Mononuclear cell (primary cell): ENCODE data around the gene OR8D1. TPM values are rescaled to one million over a fixed set of nuclear protein-coding genes. Genes with fewer than 3 reads are reported as not detected.

ENCODE experiments used
- H3K27me3 ChIP-seq: 2 replicates; pipeline ENCODE4 v1.6.0; 2011; ENCODE audit warnings: low read length, control low read depth; ENCODE audit not compliant: insufficient read depth
- H3K4me1 ChIP-seq: 2 replicates; pipeline ENCODE4 v1.5.1; 2011; ENCODE audit warnings: mild to moderate bottlenecking, low read length, control low read depth; ENCODE audit not compliant: insufficient read depth
- H3K4me3 ChIP-seq: 2 replicates; pipeline ENCODE4 v1.5.1; 2011; ENCODE audit warnings: mild to moderate bottlenecking, low read length, moderate library complexity
- H3K9me3 ChIP-seq: 2 replicates; pipeline ENCODE4 v1.5.1; 2011; ENCODE audit warnings: low read depth, mild to moderate bottlenecking, control low read depth, low read length
- total RNA-seq: library from RNA; depleted of rRNA; stranded (reverse); fragments of >200 nt; gene quantifications from one replicate; pipeline ENCODE4 v1.2.3, GENCODE V29; 2012

Gene OR8D1
- total RNA-seq, result under 0.01 TPM

DNA sequence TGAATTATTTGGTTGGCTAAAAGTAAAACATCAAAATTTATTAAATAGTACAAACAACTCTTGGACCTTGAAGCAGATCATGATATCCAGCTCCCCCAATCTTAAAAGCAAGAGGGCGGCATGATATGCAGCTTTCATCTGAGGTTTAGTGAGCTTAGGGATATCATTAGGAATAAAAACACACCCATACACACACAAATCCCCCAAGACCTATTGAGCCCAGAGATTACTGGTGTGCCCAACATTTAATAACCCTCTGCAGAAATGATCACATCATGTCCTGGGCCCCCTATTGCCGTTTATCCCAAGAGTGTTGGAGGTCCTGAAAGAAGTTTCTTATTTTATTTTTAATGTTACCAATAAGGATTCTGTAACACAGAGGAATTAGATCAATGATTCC lies at the start of gene OR8D1:
Gene OR8D1 (minus strand): TSS at position 101 of the 400 bp plus-strand sequence. CDS start 3,183 bp downstream, outside the sequence.
- H3K4me3 ChIP-seq, result no peak within 1 kb of the TSS
- no peaks in the 10 kb centered on the region for H3K9me3 ChIP-seq
- H3K27me3 ChIP-seq, result no peaks in the 10 kb centered on the region
- no peaks in the 10 kb centered on the region for H3K4me1 ChIP-seq

DNA sequence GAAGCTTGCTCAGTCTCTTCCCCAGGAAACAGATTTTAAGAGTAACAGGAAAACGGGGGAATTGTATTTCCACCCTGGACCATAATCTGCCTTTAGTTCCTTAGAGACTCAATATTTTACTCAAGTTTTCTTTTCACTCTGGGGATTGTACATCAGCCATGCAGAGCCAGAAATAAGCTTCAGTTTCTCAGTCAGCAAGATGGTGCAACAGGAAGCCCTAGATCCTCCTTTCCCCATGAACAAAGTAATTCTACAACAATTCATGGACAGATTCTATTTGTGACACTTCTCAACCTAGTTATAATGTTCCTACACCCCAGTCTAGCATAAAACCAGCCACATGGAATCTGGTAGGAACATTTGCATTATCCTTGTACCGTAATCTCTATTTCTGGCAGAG lies 45.8 kb upstream of the OR8D1 start:
- Histone ChIP-seq H3K9me3 (no peaks in the 10 kb centered on the region), H3K4me3 (no peak overlapping the region), H3K4me1 (no peaks in the 10 kb centered on the region), H3K27me3 (no peaks in the 10 kb centered on the region)

DNA sequence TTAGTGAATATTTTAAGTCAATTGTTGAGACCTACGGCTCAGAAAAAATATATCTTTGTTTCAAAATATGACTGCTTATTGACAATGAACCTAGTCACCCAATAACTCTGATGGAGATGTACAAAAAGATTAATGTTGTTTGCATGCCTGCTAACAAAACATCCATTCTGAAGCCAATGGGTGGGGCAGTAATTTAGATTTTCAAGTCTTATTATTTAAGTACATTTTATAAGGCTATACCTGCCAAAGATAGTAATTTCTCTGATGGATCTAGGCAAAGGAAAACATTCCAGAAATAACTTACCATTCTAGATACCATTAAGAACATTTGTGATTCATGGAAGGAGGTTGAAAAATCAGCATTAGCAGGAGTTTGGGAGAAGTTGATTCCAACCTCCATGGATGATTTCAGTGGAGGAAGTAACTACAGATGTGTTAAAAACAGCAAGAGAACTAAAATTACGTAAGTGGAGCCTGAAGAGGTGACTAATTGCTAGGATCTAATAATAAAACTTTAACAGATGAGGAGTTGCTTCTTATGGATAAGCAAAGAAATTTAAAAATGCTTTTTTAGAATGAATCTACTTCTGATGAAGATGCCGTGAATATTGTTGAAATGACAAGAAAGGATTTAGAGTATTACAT lies 32.7 kb upstream of the OR8D1 start:
- H3K4me1 ChIP-seq, result no peaks in the 10 kb centered on the region

DNA sequence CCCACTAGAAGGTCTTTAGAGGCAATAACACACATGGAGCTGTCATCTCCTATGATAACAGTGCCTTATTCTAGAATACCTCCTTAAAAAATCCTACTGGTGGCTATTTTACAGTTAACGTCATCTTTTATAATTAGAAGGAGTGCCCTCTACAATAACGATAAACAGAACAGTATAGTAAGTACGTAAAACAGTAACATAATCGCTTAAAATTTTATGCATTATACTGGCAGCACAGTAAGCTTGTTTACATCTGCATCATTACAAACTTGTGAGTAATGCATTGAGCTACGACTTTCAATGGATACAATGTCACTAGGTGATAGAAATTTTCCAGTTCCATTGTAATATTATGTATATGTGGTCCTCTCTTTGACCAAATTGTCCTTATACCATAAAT lies 30.6 kb upstream of the OR8D1 start:
- Histone ChIP-seq H3K4me3 (no peak overlapping the region), H3K27me3 (no peaks in the 10 kb centered on the region), H3K4me1 (no peaks in the 10 kb centered on the region), H3K9me3 (no peaks in the 10 kb centered on the region)

More for the DNA sequence above, 32.7 kb upstream of the OR8D1 start:
- H3K27me3 ChIP-seq, result no peaks in the 10 kb centered on the region
- H3K4me3 ChIP-seq, result no peak overlapping the region
- H3K9me3 ChIP-seq, result no peaks in the 10 kb centered on the region

DNA sequence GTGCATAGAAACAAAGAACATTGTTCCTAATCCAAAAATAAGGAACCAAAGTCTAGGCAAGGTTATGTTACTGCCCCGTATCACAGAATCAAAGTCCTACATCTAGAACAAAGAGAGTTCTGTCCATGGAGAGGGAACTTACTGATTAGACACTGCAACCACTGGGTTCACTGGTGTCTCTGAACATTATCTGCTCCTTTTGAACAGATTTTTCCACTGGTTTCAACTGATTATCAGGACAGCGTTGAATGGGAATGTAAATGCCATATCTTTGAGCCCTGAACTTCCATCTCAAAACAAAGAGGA lies 26.3 kb upstream of the OR8D1 start:
- no peaks in the 10 kb centered on the region for H3K27me3 ChIP-seq
- no peaks in the 10 kb centered on the region for H3K4me1 ChIP-seq
- H3K4me3 ChIP-seq, result no peak overlapping the region
- no peaks in the 10 kb centered on the region for H3K9me3 ChIP-seq

DNA sequence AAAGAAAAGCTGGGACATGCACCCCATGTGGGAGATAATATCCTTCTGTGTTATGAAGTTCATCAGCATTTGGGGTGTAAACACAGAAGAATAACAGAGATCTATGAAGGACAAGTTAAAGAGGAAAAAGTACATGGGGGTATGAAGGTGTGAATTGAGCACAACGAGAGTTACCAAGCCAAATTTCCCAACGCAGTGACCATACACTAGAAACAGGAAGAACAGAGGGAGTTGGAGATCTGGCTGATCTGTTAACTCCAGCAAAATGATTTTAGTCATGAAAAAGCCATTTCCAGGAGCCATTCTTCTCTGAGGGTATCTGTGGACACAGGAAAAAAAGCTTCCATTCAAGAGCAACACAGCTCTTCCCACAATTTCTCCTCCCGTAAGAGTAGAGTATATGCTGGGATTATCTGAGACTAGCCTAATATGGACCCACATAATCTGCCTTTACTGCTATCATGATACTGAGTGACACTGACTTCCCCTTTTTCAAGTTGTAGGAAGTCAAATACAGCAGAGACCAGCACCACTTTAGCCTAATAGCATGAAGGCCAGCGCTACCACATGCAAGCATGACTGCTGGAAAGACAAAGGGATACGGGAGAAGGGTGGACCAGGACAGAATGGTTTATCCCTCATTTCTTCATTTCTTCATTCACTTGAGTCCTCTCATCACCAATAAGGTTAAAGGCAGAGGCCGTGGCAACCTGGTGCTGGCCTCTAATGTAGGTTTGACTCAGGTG lies 25.8 kb upstream of the OR8D1 start:
- Histone ChIP-seq H3K4me3 (no peak overlapping the region), H3K9me3 (no peaks in the 10 kb centered on the region), H3K4me1 (no peaks in the 10 kb centered on the region), H3K27me3 (no peaks in the 10 kb centered on the region)

DNA sequence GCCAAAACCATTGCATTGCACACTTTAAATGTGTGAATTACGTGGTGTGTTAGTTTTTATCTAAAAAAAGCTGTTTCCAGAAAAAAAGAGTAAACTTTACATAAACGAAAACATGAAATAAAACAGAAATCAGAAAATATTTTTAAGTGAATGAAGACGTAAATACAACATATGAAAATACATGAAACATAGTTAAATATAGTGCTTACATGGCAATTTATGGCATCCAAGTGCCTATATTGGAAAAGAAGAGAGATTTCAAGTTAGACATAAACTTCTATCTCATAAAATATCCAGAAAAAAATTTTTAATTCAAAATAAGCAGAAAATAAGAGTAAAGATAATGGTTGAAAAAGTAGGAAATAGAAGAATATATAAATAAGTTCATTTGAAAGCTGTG lies 18.1 kb upstream of the OR8D1 start:
- Histone ChIP-seq H3K27me3 (no peaks in the 10 kb centered on the region), H3K4me1 (peaks cover 5% of the 10 kb centered on the region), H3K4me3 (no peak overlapping the region), H3K9me3 (no peaks in the 10 kb centered on the region)

DNA sequence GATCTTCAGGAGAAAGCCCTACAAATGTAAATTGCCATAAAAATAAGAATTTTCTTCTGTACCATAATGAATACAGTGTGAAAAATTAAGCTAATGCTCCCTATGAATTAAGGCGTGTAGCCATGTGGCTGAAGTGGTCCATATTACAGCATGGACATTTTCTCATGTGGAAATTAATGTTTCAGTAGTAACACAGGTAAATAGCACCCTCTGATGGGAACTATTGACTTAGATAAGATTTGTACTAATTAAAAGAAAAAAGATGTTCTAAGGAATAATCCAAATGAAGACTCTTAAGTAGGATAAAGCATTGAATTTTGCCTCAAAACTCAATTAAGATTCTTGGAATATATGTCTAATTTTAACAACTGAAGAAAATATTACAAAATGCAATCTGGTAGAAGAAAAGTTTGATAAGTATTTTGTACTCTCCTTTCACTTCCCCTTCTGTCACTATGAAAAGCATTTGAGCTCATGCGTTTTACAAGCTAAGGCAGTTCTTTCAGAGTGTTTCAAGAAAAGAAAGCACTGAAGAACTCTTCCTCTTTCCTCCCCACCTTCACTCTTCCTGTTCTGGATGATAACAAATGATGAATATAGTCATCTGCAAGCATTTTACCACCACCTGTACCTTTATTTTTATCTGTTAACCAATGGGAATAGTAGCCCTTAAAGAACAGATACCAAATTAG lies 16.2 kb upstream of the OR8D1 start:
- H3K9me3 ChIP-seq, result no peaks in the 10 kb centered on the region
- peaks cover 5% of the 10 kb centered on the region for H3K4me1 ChIP-seq
- no peak overlapping the region for H3K4me3 ChIP-seq
- H3K27me3 ChIP-seq, result no peaks in the 10 kb centered on the region

DNA sequence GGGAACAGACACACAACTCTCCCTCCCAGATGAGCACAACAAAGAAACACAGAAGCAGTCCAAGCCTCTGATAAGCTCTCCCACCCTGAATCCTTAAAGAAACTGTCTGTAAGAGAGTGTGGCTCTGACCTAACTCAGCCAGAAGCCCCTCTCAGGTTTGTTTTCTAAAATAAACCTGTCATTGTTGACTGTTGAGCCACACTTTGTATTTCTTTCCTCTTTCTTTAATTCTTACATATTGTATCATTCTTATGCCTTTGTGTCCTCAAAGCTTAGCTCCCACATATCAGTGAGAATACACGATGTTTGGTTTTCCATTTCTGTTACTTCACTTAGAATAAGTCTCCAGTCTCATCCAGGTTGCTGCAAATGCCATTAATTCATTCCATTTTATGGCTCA lies 14.0 kb upstream of the OR8D1 start:
- Histone ChIP-seq H3K4me3 (no peak overlapping the region), H3K27me3 (no peaks in the 10 kb centered on the region), H3K4me1 (peaks cover 5% of the 10 kb centered on the region), H3K9me3 (no peaks in the 10 kb centered on the region)

DNA sequence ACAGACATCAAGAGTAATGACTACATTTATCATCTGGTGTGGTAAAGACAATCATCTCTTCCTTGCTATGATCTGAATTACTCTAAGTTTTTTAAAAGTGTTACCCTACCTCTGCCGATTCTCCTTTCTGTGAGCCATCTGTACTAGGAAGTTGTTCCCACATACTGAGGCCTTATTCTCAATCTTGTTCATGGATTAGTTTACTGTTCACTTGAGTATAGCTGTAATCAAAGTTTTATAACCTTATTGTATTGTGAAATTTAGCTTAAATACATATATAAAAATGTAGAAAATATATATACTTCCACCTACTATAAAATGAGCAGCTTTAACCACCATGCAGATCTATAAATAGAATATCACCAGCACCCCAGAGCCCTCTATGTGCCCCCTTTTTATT lies 8.6 kb upstream of the OR8D1 start:
- H3K9me3 ChIP-seq, result no peaks in the 10 kb centered on the region
- no peak overlapping the region for H3K4me3 ChIP-seq
- H3K27me3 ChIP-seq, result no peaks in the 10 kb centered on the region
- no peaks in the 10 kb centered on the region for H3K4me1 ChIP-seq

DNA sequence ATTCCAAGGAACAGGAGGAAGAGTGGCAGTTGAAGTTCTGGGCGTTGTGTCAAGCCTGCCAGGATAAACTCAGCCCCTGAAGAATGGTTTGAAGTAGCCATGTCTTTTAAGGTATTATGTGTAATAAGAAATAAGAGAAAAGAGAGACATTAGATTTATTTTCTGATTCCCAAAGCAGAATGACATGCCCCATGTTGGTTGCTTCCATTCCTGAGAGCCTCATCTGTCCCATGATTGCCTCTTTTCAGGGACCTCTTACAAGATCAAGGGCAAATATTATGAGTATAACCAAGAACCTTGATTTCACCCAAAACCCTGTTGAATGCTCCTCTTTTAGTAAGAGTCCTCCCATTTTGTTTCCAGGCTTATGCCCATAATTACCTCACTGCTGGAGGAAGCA lies 6.3 kb upstream of the OR8D1 start, which contains the start of gene OR8D2:
Gene OR8D2 (minus strand): TSS at position 101 of the 400 bp plus-strand sequence. CDS start 0 bp downstream, at position 101.
- Histone ChIP-seq H3K4me1 (no peaks in the 10 kb centered on the region), H3K9me3 (no peaks in the 10 kb centered on the region), H3K27me3 (no peaks in the 10 kb centered on the region), H3K4me3 (no peak within 1 kb of the TSS)

DNA sequence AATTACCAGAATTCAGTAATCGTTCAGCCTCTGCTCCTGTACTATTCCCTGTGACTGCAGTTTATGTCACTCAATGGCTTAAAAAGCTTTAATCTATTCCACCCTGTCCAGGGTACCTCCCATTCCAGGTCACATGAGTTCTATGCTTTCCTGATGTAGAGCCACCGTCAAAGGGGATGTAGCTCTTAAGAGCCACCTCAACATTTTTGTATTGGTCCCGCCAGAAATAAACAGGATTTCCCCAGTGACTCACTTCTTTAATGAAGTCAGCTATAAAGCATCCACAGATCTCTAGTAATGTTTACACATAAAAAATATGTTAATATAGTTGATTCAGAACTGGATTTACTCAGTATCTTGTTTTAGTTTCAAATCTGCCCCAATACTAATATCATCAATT lies 1.3 kb upstream of the OR8D1 start:
- no peaks in the 10 kb centered on the region for H3K4me1 ChIP-seq
- H3K9me3 ChIP-seq, result no peaks in the 10 kb centered on the region
- no peaks in the 10 kb centered on the region for H3K27me3 ChIP-seq
- H3K4me3 ChIP-seq, result no peak overlapping the region

DNA sequence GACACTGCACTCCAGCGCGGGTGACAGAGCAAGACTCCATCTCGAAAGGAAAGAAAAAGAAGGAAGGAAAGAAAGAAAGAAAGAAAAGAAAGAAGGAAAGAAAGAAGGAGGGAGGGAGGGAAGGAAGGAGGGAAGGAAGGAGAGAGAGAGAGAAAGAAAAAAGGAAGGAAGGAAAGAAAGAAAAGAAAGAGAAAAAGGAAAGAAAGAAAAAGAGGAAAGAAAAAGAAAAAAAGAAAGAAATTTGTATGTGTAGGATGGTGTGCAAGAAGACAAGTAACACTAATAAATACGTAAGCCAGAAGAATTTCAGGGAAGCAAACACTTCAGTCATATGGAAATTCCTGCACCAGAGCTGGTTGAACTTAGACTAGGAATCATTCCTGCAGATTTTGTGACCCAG lies 618 bp downstream of the OR8D1 start:
- Histone ChIP-seq H3K27me3 (no peaks in the 10 kb centered on the region), H3K4me1 (no peaks in the 10 kb centered on the region), H3K4me3 (no peak overlapping the region), H3K9me3 (no peaks in the 10 kb centered on the region)

DNA sequence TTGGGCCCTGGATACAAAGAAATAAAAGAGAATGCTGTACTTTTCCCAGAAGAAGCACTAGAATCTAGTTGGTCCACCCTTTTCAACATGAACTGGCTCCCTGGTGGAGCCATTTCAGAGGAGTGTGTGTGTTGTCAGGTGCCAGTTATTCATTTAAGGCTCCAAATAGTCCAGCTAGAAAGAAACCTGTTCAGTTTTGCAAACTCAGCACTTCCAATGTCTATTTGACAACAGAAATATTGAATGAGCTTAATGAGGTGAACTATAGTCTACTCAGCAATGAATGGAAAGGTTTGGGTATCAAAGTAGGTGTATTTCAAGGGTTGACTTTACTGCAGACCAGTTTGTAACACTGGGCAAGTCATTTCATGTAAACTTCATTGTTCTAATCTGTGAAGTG lies 2.1 kb downstream of the OR8D1 start:
- no peaks in the 10 kb centered on the region for H3K27me3 ChIP-seq

DNA sequence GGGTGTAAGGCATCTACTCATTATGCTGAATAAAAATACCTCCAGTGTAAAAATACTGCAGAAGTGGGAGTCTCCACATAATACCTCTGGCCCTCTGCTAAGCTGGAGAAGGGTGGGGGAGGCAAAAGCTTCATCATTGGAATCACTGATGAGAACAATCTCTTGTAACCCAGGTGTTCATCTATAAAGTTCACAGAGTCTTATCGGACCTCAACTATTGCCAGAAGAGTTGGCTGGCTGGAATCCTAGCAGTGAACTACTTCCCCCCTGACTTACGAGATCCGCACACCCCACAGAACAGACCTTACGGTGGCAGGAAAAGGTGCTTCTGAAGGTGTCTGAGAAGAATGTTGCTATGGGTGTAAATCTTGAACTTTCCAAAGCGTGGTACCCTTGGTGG lies 2.5 kb downstream of the OR8D1 start:
- Histone ChIP-seq H3K4me3 (no peak overlapping the region), H3K9me3 (no peaks in the 10 kb centered on the region), H3K27me3 (no peaks in the 10 kb centered on the region), H3K4me1 (no peaks in the 10 kb centered on the region)

More for the DNA sequence above, 2.1 kb downstream of the OR8D1 start:
- Histone ChIP-seq H3K9me3 (no peaks in the 10 kb centered on the region), H3K4me1 (no peaks in the 10 kb centered on the region), H3K4me3 (no peak overlapping the region)
